GM21717 (cell line): ENCODE data around the gene CCDC91.

ENCODE experiments used
- ATAC-seq: cut with Tn5 transposase; IDR thresholded peaks from one replicate; pipeline ENCODE4 v1.9.1; 2021; ENCODE audit warnings: mild to moderate bottlenecking, moderate library complexity; ENCODE audit not compliant: unreplicated experiment

CCDC91 gene

GRCh38 chr12:28190321-28191050 lies at the start of gene CCDC91:
CCDC91 (plus strand) TSS chr12:28190456; CDS start chr12:28257216, 66,760 bp downstream.
- peak; percentile 93 for ATAC-seq

- ATAC-seq: no peak
Measured at GRCh38 chr12:28144059-28144458, 46.2 kb upstream of the CCDC91 start.

GRCh38 chr12:28144532-28144931 lies 45.7 kb upstream of the CCDC91 start:
- ATAC-seq: no peak

- no peak for ATAC-seq
Measured at GRCh38 chr12:28145216-28145615, 45.0 kb upstream of the CCDC91 start.

- ATAC-seq: no peak
Measured at GRCh38 chr12:28149279-28149678, 41.0 kb upstream of the CCDC91 start.

GRCh38 chr12:28156362-28156761 lies 33.9 kb upstream of the CCDC91 start:
- ATAC-seq: no peak

GRCh38 chr12:28156804-28157203 lies 33.5 kb upstream of the CCDC91 start:
- no peak for ATAC-seq

- no peak for ATAC-seq
Measured at GRCh38 chr12:28158353-28158752, 31.9 kb upstream of the CCDC91 start.

- ATAC-seq: no peak
Measured at GRCh38 chr12:28159688-28160087, 30.6 kb upstream of the CCDC91 start.

- ATAC-seq: no peak
Measured at GRCh38 chr12:28161697-28162096, 28.6 kb upstream of the CCDC91 start.

GRCh38 chr12:28162697-28163096 lies 27.6 kb upstream of the CCDC91 start:
- ATAC-seq: no peak

GRCh38 chr12:28164644-28165275 lies 25.5 kb upstream of the CCDC91 start:
- ATAC-seq: no peak

- ATAC-seq: no peak
Measured at GRCh38 chr12:28167981-28168485, 22.2 kb upstream of the CCDC91 start.

- ATAC-seq: no peak
Measured at GRCh38 chr12:28171356-28172060, 18.7 kb upstream of the CCDC91 start.

GRCh38 chr12:28172434-28173030 lies 17.7 kb upstream of the CCDC91 start:
- no peak for ATAC-seq

GRCh38 chr12:28173440-28173839 lies 16.8 kb upstream of the CCDC91 start:
- ATAC-seq: no peak

GRCh38 chr12:28175098-28175589 lies 15.1 kb upstream of the CCDC91 start:
- ATAC-seq: no peak

GRCh38 chr12:28176295-28176694 lies 14.0 kb upstream of the CCDC91 start:
- no peak for ATAC-seq

GRCh38 chr12:28177461-28177860 lies 12.8 kb upstream of the CCDC91 start:
- ATAC-seq: no peak

GRCh38 chr12:28177905-28178304 lies 12.4 kb upstream of the CCDC91 start:
- no peak for ATAC-seq

GRCh38 chr12:28178775-28179174 lies 11.5 kb upstream of the CCDC91 start:
- no peak for ATAC-seq
